Karpas-422 (cell line): ENCODE data around the gene ANKS1B. TPM values are rescaled to one million over a fixed set of nuclear protein-coding genes. Genes with fewer than 3 reads are reported as not detected.
"Not testable (repeated sequence)": the region's sequence is repeated elsewhere in the genome, so short reads cannot be mapped to it uniquely, and the experiment has no call there.

Experiments used
- DNase-seq: peaks from one replicate; pipeline ENCODE4 v3.0.0-alpha.2; 2015
- H2AFZ ChIP-seq: fragments of 200-600 bp; sonication (generic); 2 replicates; pipeline ENCODE4 v1.6.1; 2014; ENCODE audit warnings: antibody characterized with exemption, low read length, mixed read lengths
- H3K27ac ChIP-seq: fragments of 200-600 bp; sonication (generic); 2 replicates; pipeline ENCODE4 v1.5.1; 2014; ENCODE audit warnings: mild to moderate bottlenecking, low read length, moderate library complexity
- H3K27me3 ChIP-seq: fragments of 200-600 bp; sonication (generic); 2 replicates; pipeline ENCODE4 v1.6.1; 2014; ENCODE audit warnings: low read length, mixed read lengths
- H3K36me3 ChIP-seq: fragments of 200-600 bp; sonication (generic); 2 replicates; pipeline ENCODE4 v1.6.1; 2014; ENCODE audit warnings: low read length, mixed read lengths; ENCODE audit not compliant: insufficient read depth
- H3K4me1 ChIP-seq: fragments of 200-600 bp; sonication (generic); 2 replicates; pipeline ENCODE4 v1.6.1; 2014; ENCODE audit warnings: mild to moderate bottlenecking, low read length, mixed read lengths
- H3K4me2 ChIP-seq: fragments of 200-600 bp; sonication (generic); 2 replicates; pipeline ENCODE4 v1.6.1; 2014; ENCODE audit warnings: low read length, low read depth, mild to moderate bottlenecking; ENCODE audit not compliant: poor library complexity, severe bottlenecking
- H3K4me3 ChIP-seq: fragments of 200-600 bp; sonication (generic); 2 replicates; pipeline ENCODE4 v1.5.1; 2014; ENCODE audit warnings: mild to moderate bottlenecking, antibody characterized with exemption, low read length, mixed read lengths
- H3K79me2 ChIP-seq: fragments of 200-600 bp; sonication (generic); 2 replicates; pipeline ENCODE4 v1.6.1; 2014; ENCODE audit warnings: mild to moderate bottlenecking, low read length, mixed read lengths
- H3K9ac ChIP-seq: fragments of 200-600 bp; sonication (generic); 2 replicates; pipeline ENCODE4 v1.6.0; 2014; ENCODE audit warnings: low read length
- H3K9me2 ChIP-seq: fragments of 200-600 bp; sonication (generic), shearing (Covaris generic); replicated peaks from 2 replicates; pipeline ENCODE4 v1.6.0; 2014; ENCODE audit warnings: mild to moderate bottlenecking, low read length, moderate library complexity; ENCODE audit not compliant: insufficient read depth
- H3K9me3 ChIP-seq: fragments of 300-700, 200-600 bp; sonication (generic); 2 replicates; pipeline ENCODE4 v1.6.1; 2014; ENCODE audit warnings: low read length, mixed read lengths
- H4K20me1 ChIP-seq: fragments of 200-600 bp; sonication (generic); 2 replicates; pipeline ENCODE4 v1.6.1; 2014; ENCODE audit warnings: mild to moderate bottlenecking, antibody characterized with exemption, low read length, low read depth; ENCODE audit not compliant: insufficient read depth
- total RNA-seq: library from RNA; depleted of rRNA; stranded (reverse); fragments of >200 nt; shearing (Covaris generic); gene quantifications from 2 replicates; pipeline ENCODE4 v1.2.3, GENCODE V29; 2014; ENCODE audit warnings: low replicate concordance

The ANKS1B gene
- total RNA-seq, 1 experiment from 2014 or later: 23.4 TPM

- no peak overlapping the region for H3K4me3 ChIP-seq
- H3K9ac ChIP-seq: no peak overlapping the region
- no peak for DNase-seq
- no peaks in the 10 kb centered on the region for H3K9me2 ChIP-seq
- no peaks in the 10 kb centered on the region for H3K79me2 ChIP-seq
- H3K9me3 ChIP-seq: no peaks in the 10 kb centered on the region
- H2AFZ ChIP-seq: no peak overlapping the region
- H3K27me3 ChIP-seq: no peaks in the 10 kb centered on the region
- peaks cover 42% of the 10 kb centered on the region for H3K4me1 ChIP-seq
- H4K20me1 ChIP-seq: no peaks in the 10 kb centered on the region
- H3K36me3 ChIP-seq: no peaks in the 10 kb centered on the region; the same call in 1 of the 2 replicates
- no peak overlapping the region for H3K27ac ChIP-seq
- no peak overlapping the region for H3K4me2 ChIP-seq
These were observed 252.6 kb downstream of the ANKS1B start for GRCh38 chr12:99732131-99732530.

DNA sequence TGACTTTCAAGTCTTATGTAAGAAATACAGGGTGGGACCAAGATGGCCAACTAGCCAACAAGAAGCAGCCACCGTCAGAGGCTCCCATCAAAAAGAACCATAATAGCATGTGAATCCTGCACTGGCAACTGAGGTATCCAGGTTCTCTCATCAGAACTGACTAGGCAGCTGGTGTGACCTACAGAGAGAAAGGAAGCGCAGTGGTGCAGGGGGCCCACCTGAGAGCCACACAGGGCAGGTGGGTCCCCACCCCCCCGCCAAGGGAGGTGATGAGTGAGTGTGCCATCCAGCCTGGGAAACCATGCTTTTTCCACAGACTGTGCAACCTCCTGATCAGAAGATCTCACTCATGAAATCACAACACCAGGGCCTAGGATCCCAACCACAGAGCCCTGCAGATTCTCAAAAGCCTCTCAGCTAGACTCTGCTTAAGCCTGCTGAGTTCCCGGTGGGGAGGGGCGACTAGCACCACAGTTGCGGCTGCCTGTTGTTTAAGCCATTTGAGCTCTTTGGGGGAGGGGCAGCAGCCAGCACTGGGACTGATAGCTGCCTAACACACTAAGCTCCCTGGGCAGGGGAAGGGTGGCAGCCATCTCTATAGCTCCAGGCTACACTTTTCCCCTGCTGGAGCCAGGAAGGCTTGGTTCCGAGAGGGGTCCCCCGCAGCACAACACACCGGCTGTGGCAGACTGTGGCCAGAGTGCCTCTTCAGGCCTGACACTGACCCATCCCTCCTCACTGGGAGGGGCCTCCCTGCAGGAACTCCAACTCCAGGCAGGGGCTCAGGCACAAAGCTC lies 261.8 kb downstream of the ANKS1B start:
- DNase-seq: no peak
- H3K9me2 ChIP-seq: no peaks in the 10 kb centered on the region
- no peak overlapping the region for H2AFZ ChIP-seq
- H3K9me3 ChIP-seq: no peaks in the 10 kb centered on the region
- H3K36me3 ChIP-seq: no peaks in the 10 kb centered on the region
- no peaks in the 10 kb centered on the region for H3K79me2 ChIP-seq
- H3K4me2 ChIP-seq: no peak overlapping the region
- peaks cover 23% of the 10 kb centered on the region for H3K4me1 ChIP-seq
- no peak overlapping the region for H3K9ac ChIP-seq
- no peaks in the 10 kb centered on the region for H4K20me1 ChIP-seq
- H3K27me3 ChIP-seq: no peaks in the 10 kb centered on the region
- no peak overlapping the region for H3K27ac ChIP-seq
- H3K4me3 ChIP-seq: no peak overlapping the region

- Histone ChIP-seq H3K9me3 (no peaks in the 10 kb centered on the region), H2AFZ (no peak overlapping the region), H3K4me2 (no peak overlapping the region), H3K9ac (no peak overlapping the region), H3K4me1 (peaks cover 23% of the 10 kb centered on the region), H3K27me3 (no peaks in the 10 kb centered on the region), H3K27ac (no peak overlapping the region), H3K4me3 (no peak overlapping the region), H4K20me1 (no peaks in the 10 kb centered on the region), H3K9me2 (no peaks in the 10 kb centered on the region), H3K36me3 (no peaks in the 10 kb centered on the region), H3K79me2 (no peaks in the 10 kb centered on the region)
- no peak for DNase-seq
These were observed 262.9 kb downstream of the ANKS1B start for GRCh38 chr12:99721715-99722275.

DNA sequence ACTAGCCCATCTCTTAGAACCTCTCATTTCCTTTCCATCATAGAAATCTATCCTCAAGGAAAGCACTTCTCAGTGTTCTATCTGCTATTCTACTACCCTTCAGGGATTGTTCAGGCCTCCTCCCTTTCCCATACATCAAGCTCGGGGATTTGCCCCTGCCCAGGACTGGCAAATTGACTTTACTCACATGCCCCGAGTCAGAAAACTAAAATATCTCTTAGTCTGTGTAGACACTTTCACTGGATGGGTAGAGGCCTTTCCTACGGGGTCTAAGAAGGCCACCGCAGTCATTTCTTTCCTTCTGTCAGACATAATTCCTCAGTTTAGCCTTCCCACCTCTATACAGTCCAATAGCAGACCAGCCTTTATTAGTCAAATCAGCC lies 264.7 kb downstream of the ANKS1B start:
- not testable (repeated sequence) for H3K9me2 ChIP-seq, H3K4me2 ChIP-seq, H3K79me2 ChIP-seq, H3K4me3 ChIP-seq, H3K9me3 ChIP-seq, DNase-seq, H3K36me3 ChIP-seq, H3K9ac ChIP-seq, H4K20me1 ChIP-seq, H3K27ac ChIP-seq, H3K27me3 ChIP-seq, H2AFZ ChIP-seq
- peaks cover 24% of the 10 kb centered on the region for H3K4me1 ChIP-seq

GRCh38 chr12:99719411-99720082 lies 265.2 kb downstream of the ANKS1B start:
- H2AFZ ChIP-seq: not testable (repeated sequence)

GRCh38 chr12:99715841-99716510 lies 268.8 kb downstream of the ANKS1B start:
- not testable (repeated sequence) for H3K9ac ChIP-seq, DNase-seq, H3K79me2 ChIP-seq, H3K4me3 ChIP-seq, H3K27me3 ChIP-seq, H3K36me3 ChIP-seq, H3K27ac ChIP-seq, H3K9me2 ChIP-seq, H2AFZ ChIP-seq, H4K20me1 ChIP-seq, H3K9me3 ChIP-seq
- Histone ChIP-seq H3K4me1 (peaks cover 25% of the 10 kb centered on the region), H3K4me2 (peak overlapping the region; percentile 9)

More at GRCh38 chr12:99719411-99720082, 265.2 kb downstream of the ANKS1B start:
- not testable (repeated sequence) for H3K27me3 ChIP-seq, H3K9ac ChIP-seq, DNase-seq, H3K4me3 ChIP-seq, H3K4me2 ChIP-seq, H4K20me1 ChIP-seq, H3K36me3 ChIP-seq, H3K9me2 ChIP-seq, H3K9me3 ChIP-seq, H3K27ac ChIP-seq, H3K79me2 ChIP-seq
- H3K4me1 ChIP-seq: peaks cover 25% of the 10 kb centered on the region

- H3K4me2 ChIP-seq, H3K9ac ChIP-seq, H3K36me3 ChIP-seq, H3K27me3 ChIP-seq, H4K20me1 ChIP-seq, H3K79me2 ChIP-seq, H2AFZ ChIP-seq, DNase-seq, H3K27ac ChIP-seq, H3K9me2 ChIP-seq, H3K9me3 ChIP-seq, H3K4me3 ChIP-seq: not testable (repeated sequence)
- peaks cover 35% of the 10 kb centered on the region for H3K4me1 ChIP-seq
These were observed 269.8 kb downstream of the ANKS1B start for GRCh38 chr12:99714921-99715320.

GRCh38 chr12:99713946-99714520 lies 270.7 kb downstream of the ANKS1B start:
- Histone ChIP-seq H3K4me2 (no peak overlapping the region), H3K27me3 (no peaks in the 10 kb centered on the region), H3K36me3 (no peaks in the 10 kb centered on the region), H3K9me2 (no peaks in the 10 kb centered on the region), H3K4me3 (no peak overlapping the region), H3K27ac (no peak overlapping the region), H2AFZ (no peak overlapping the region), H4K20me1 (no peaks in the 10 kb centered on the region), H3K4me1 (peaks cover 43% of the 10 kb centered on the region), H3K79me2 (no peaks in the 10 kb centered on the region), H3K9ac (no peak overlapping the region), H3K9me3 (no peaks in the 10 kb centered on the region)
- DNase-seq: peak; percentile 54
